ENCODE results near the gene IPO8. TPM values are rescaled to one million over a fixed set of nuclear protein-coding genes. Genes with fewer than 3 reads are reported as not detected.

Gene IPO8
- total RNA-seq, 2 donors from 2014 or later: 15.8 to 45.4 TPM

GRCh38 chr12:30700216-30700900 lies 4.7 kb upstream of the IPO8 start:
- intact Hi-C loops (cut with DNase I): no loop called here
- 69 to 75% methylated on average over 6 of the region's 6 CpGs for WGBS, 2 donors
- H3K4me3 ChIP-seq: no peak overlapping the region
- ATAC-seq (no peak), DNase-seq (no peak)
- H3K27ac ChIP-seq: no peak overlapping the region
- no peaks in the 10 kb centered on the region for H3K36me3 ChIP-seq (replicated peaks in 1 of 2; ENCODE audit: insufficient read depth in 1 of 2, low read depth in 2 of 2)
- no peaks in the 10 kb centered on the region for H3K27me3 ChIP-seq
- no peak for TF ChIP-seq POLR2A (IDR thresholded peaks at IDR 0.05)
- no peak for TF ChIP-seq CTCF (IDR thresholded peaks at IDR 0.05)
- H3K4me1 ChIP-seq: peaks cover 5% of the 10 kb centered on the region
- H3K9me3 ChIP-seq: no peaks in the 10 kb centered on the region

- H3K4me3 ChIP-seq: no peak overlapping the region
- intact Hi-C loops (cut with DNase I): no loop called here
- H3K4me1 ChIP-seq: peaks cover 18% of the 10 kb centered on the region
- WGBS, 2 donors: 83 to 91% methylated on average over 12 of the region's 12 CpGs
- ATAC-seq: no peak
- DNase-seq: no peak
- H3K36me3 ChIP-seq (replicated peaks in 1 of 2; ENCODE audit: insufficient read depth in 1 of 2, low read depth in 2 of 2): no peaks in the 10 kb centered on the region
- TF ChIP-seq CTCF (IDR thresholded peaks at IDR 0.05): no peak
- no peak for TF ChIP-seq POLR2A (IDR thresholded peaks at IDR 0.05)
- H3K27me3 ChIP-seq: no peaks in the 10 kb centered on the region
- no peak overlapping the region for H3K27ac ChIP-seq
- no peaks in the 10 kb centered on the region for H3K9me3 ChIP-seq
Observed at GRCh38 chr12:30698346-30698745, 2.7 kb upstream of the IPO8 start.

- intact Hi-C loops (cut with DNase I): no loop called here
Observed at GRCh38 chr12:30696943-30697342, 1.3 kb upstream of the IPO8 start.

GRCh38 chr12:30696486-30696885 lies 817 bp upstream of the IPO8 start:
- peaks cover 32% of the 10 kb centered on the region for H3K4me1 ChIP-seq
- no peak for TF ChIP-seq POLR2A (IDR thresholded peaks at IDR 0.05)
- TF ChIP-seq CTCF (IDR thresholded peaks at IDR 0.05): no peak

More at GRCh38 chr12:30696943-30697342, 1.3 kb upstream of the IPO8 start:
- ATAC-seq (no peak), DNase-seq (no peak)
- 92 to 95% methylated on average over 6 to 7 of the region's 7 CpGs for WGBS, 2 donors
- Histone ChIP-seq H3K27me3 (no peaks in the 10 kb centered on the region), H3K36me3 (replicated peaks in 1 of 2; ENCODE audit: insufficient read depth in 1 of 2, low read depth in 2 of 2) (no peaks in the 10 kb centered on the region), H3K9me3 (no peaks in the 10 kb centered on the region), H3K27ac (no peak overlapping the region), H3K4me1 (peaks cover 30% of the 10 kb centered on the region), H3K4me3 (no peak overlapping the region)
- TF ChIP-seq CTCF (IDR thresholded peaks at IDR 0.05) (no peak), POLR2A (IDR thresholded peaks at IDR 0.05) (no peak)

GRCh38 chr12:30696103-30696408 lies 387 bp upstream of the IPO8 start:
- no peaks in the 10 kb centered on the region for H3K27me3 ChIP-seq
- intact Hi-C loops (cut with DNase I): no loop called here
- 5 to 9% methylated on average over 6 of the region's 6 CpGs for WGBS, 2 donors
- peak overlapping the region in 1 of 2 donors; percentile 96 for H3K4me3 ChIP-seq
- no peak for DNase-seq
- no peaks in the 10 kb centered on the region for H3K36me3 ChIP-seq (replicated peaks in 1 of 2; ENCODE audit: insufficient read depth in 1 of 2, low read depth in 2 of 2)
- H3K4me1 ChIP-seq: peaks cover 37% of the 10 kb centered on the region
- ATAC-seq: no peak
- no peaks in the 10 kb centered on the region for H3K9me3 ChIP-seq
- peak overlapping the region; percentile 27 to 90 (median 86) for H3K27ac ChIP-seq
- TF ChIP-seq CTCF (IDR thresholded peaks at IDR 0.05) (no peak), POLR2A (IDR thresholded peaks at IDR 0.05) (no peak)

More at GRCh38 chr12:30696486-30696885, 817 bp upstream of the IPO8 start:
- Histone ChIP-seq H3K27me3 (no peaks in the 10 kb centered on the region), H3K9me3 (no peaks in the 10 kb centered on the region), H3K4me3 (no peak overlapping the region), H3K36me3 (replicated peaks in 1 of 2; ENCODE audit: insufficient read depth in 1 of 2, low read depth in 2 of 2) (no peaks in the 10 kb centered on the region), H3K27ac (no peak overlapping the region)
- intact Hi-C loops (cut with DNase I): no loop called here
- DNase-seq (peak in 1 of 4 donors; percentile 12), ATAC-seq (no peak)
- WGBS, 2 donors: 87 to 88% methylated on average over 11 to 14 of the region's 14 CpGs
